Measurements from ENCODE around the gene VARS1. TPM values are rescaled to one million over a fixed set of nuclear protein-coding genes. Genes with fewer than 3 reads are reported as not detected.
A peak's percentile ranks its signal among the peaks of the same experiment; 100 is the strongest.

VARS1 gene
- total and polyA plus RNA-seq, 2 of the 8 experiments (the other 6 are each of a cell fraction or from before 2014, with no cell fraction given), result 53.5 to 162 TPM

DNA sequence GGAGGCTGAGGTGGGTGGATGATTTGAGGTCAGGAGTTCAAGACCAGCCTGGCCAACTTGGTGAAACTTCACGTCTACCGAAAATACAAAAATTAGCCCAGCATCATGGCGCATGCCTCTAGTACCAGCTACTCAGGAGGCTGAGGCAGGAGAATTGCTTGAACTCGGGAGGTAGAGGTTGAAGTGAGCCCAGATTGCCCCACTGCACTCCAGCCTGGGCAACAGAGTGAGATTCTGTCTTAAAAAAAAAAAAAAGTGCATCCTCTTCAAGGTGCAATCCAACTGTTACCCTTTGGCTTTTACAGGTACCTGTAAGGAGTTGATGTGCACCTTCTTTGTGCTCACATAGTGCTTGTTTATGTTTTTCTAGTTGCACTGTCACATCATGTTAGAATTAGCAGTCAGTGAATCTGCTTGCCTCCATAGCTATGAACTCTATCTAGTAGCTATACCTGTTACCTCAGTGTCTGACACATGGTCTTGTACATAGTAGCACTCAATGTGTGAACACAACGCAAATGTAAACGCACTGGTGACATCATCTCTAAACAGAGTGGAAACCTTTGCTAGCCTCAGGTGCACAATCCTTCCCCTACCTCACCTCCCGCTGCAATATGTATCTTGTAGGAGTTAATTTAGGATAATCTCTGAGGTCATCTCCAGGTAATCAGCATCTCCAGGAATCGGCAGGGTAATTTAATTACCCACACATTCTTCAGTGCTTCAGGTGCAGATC is 46.1 kb downstream of the VARS1 start (continued):
- TF ChIP-seq RNF2 (IDR thresholded peaks at IDR 0.05; ENCODE audit: borderline replicate concordance, low read depth, low read length, missing control alignments, poor library complexity, severe bottlenecking) (no peak), RFX5 (IDR thresholded peaks at IDR 0.05; ENCODE audit: borderline replicate concordance, low read depth, low read length) (no peak), CEBPB (IDR thresholded peaks at IDR 0.05; ENCODE audit: low read depth, low read length) (no peak)
- TF ChIP-seq, protein P1, sequence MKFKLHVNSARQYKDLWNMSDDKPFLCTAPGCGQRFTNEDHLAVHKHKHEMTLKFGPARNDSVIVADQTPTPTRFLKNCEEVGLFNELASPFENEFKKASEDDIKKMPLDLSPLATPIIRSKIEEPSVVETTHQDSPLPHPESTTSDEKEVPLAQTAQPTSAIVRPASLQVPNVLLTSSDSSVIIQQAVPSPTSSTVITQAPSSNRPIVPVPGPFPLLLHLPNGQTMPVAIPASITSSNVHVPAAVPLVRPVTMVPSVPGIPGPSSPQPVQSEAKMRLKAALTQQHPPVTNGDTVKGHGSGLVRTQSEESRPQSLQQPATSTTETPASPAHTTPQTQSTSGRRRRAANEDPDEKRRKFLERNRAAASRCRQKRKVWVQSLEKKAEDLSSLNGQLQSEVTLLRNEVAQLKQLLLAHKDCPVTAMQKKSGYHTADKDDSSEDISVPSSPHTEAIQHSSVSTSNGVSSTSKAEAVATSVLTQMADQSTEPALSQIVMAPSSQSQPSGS (IDR thresholded peaks at IDR 0.05; ENCODE audit: low read length), result no peak

Small RNAs within 50 kb of the gene (small RNA-seq; reads per million reads assigned to genes)
- gene MSH5-SAPCD1 (ENCODE audit: insufficient read depth), result not detected
- gene RF00019 (ENCODE audit: insufficient read depth), result not detected
- not detected for gene RNU6-850P (ENCODE audit: insufficient read depth)
- gene SAPCD1 (ENCODE audit: insufficient read depth), result not detected
- 11,909 reads per million, percentile 100 among the genes with 10 or more reads in this experiment for gene SNORD48 (ENCODE audit: insufficient read depth)
- not detected for gene SNORD52 (ENCODE audit: insufficient read depth)

Other genes starting within 250 kb of the VARS1 start
Only the 30 nearest of the 42 such genes appear.
- 300 and 303 TPM in 2 replicates for gene PRRC2A, start 175.0 kb downstream of the VARS1 start, total RNA-seq (2021; fragmentation: NEBNext Ultra II Directional; extraction: Animal tissue kit (Norgen Biotek cat#: 25700))
- 118 and 203 TPM in 2 replicates for gene PRRC2A, start 175.0 kb downstream of the VARS1 start, polyA plus RNA-seq (2011; rRNA removed)
- gene BAG6, start 143.1 kb downstream of the VARS1 start, total RNA-seq (2021; fragmentation: NEBNext Ultra II Directional; extraction: Animal tissue kit (Norgen Biotek cat#: 25700)), result 325 and 354 TPM in 2 replicates
- 199 and 291 TPM in 2 replicates for gene BAG6, start 143.1 kb downstream of the VARS1 start, polyA plus RNA-seq (2011; rRNA removed)
- 3.4 and 3.8 TPM in 2 replicates for gene APOM, start 139.9 kb downstream of the VARS1 start, total RNA-seq (2021; fragmentation: NEBNext Ultra II Directional; extraction: Animal tissue kit (Norgen Biotek cat#: 25700))
- gene APOM, start 139.9 kb downstream of the VARS1 start, polyA plus RNA-seq (2011; rRNA removed), result 9.2 and 12.0 TPM in 2 replicates
- gene C6orf47, start 135.0 kb downstream of the VARS1 start, total RNA-seq (2021; fragmentation: NEBNext Ultra II Directional; extraction: Animal tissue kit (Norgen Biotek cat#: 25700)), result 14.6 and 15.6 TPM in 2 replicates
- gene C6orf47, start 135.0 kb downstream of the VARS1 start, polyA plus RNA-seq (2011; rRNA removed), result 4.7 and 7.2 TPM in 2 replicates
- 24.5 and 26.9 TPM in 2 replicates for gene GPANK1, start 130.8 kb downstream of the VARS1 start, total RNA-seq (2021; fragmentation: NEBNext Ultra II Directional; extraction: Animal tissue kit (Norgen Biotek cat#: 25700))
- 30.2 and 33.2 TPM in 2 replicates for gene GPANK1, start 130.8 kb downstream of the VARS1 start, polyA plus RNA-seq (2011; rRNA removed)
- gene CSNK2B, start 129.7 kb downstream of the VARS1 start, total RNA-seq (2021; fragmentation: NEBNext Ultra II Directional; extraction: Animal tissue kit (Norgen Biotek cat#: 25700)), result 192 and 208 TPM in 2 replicates
- 147 and 169 TPM in 2 replicates for gene CSNK2B, start 129.7 kb downstream of the VARS1 start, polyA plus RNA-seq (2011; rRNA removed)
- 12.1 and 12.6 TPM in 2 replicates for gene LY6G5B, start 125.8 kb downstream of the VARS1 start, total RNA-seq (2021; fragmentation: NEBNext Ultra II Directional; extraction: Animal tissue kit (Norgen Biotek cat#: 25700))
- 9.5 and 10.6 TPM in 2 replicates for gene LY6G5B, start 125.8 kb downstream of the VARS1 start, polyA plus RNA-seq (2011; rRNA removed)
- gene LY6G5C, start 114.7 kb downstream of the VARS1 start, total RNA-seq (2021; fragmentation: NEBNext Ultra II Directional; extraction: Animal tissue kit (Norgen Biotek cat#: 25700)), result 1.1 and 1.2 TPM in 2 replicates
- 1.8 and 2.1 TPM in 2 replicates for gene LY6G5C, start 114.7 kb downstream of the VARS1 start, polyA plus RNA-seq (2011; rRNA removed)
- gene ABHD16A, start 92.4 kb downstream of the VARS1 start, total RNA-seq (2021; fragmentation: NEBNext Ultra II Directional; extraction: Animal tissue kit (Norgen Biotek cat#: 25700)), result 29.3 and 32.9 TPM in 2 replicates
- 40.2 and 49.6 TPM in 2 replicates for gene ABHD16A, start 92.4 kb downstream of the VARS1 start, polyA plus RNA-seq (2011; rRNA removed)
- not detected in 2 replicates for gene LY6G6F, start 88.9 kb downstream of the VARS1 start, total RNA-seq (2021; fragmentation: NEBNext Ultra II Directional; extraction: Animal tissue kit (Norgen Biotek cat#: 25700))
- not detected in 2 replicates for gene LY6G6F, start 88.9 kb downstream of the VARS1 start, polyA plus RNA-seq (2011; rRNA removed)
- gene LY6G6D, start 80.4 kb downstream of the VARS1 start, total RNA-seq (2021; fragmentation: NEBNext Ultra II Directional; extraction: Animal tissue kit (Norgen Biotek cat#: 25700)), result not detected in 2 replicates
- gene LY6G6D, start 80.4 kb downstream of the VARS1 start, polyA plus RNA-seq (2011; rRNA removed), result 0.74 and 1.8 TPM in 2 replicates
- gene LY6G6C, start 74.0 kb downstream of the VARS1 start, total RNA-seq (2021; fragmentation: NEBNext Ultra II Directional; extraction: Animal tissue kit (Norgen Biotek cat#: 25700)), result 0.33 TPM in 1 of 2 replicates, not detected in the other
- gene LY6G6C, start 74.0 kb downstream of the VARS1 start, polyA plus RNA-seq (2011; rRNA removed), result 0.23 and 0.49 TPM in 2 replicates
- not detected in 2 replicates for gene MPIG6B, start 72.4 kb downstream of the VARS1 start, total RNA-seq (2021; fragmentation: NEBNext Ultra II Directional; extraction: Animal tissue kit (Norgen Biotek cat#: 25700))
- 0.18 and 0.33 TPM in 2 replicates for gene MPIG6B, start 72.4 kb downstream of the VARS1 start, polyA plus RNA-seq (2011; rRNA removed)
- gene DDAH2, start 66.5 kb downstream of the VARS1 start, total RNA-seq (2021; fragmentation: NEBNext Ultra II Directional; extraction: Animal tissue kit (Norgen Biotek cat#: 25700)), result 53.3 and 55.5 TPM in 2 replicates
- 73.5 and 104 TPM in 2 replicates for gene DDAH2, start 66.5 kb downstream of the VARS1 start, polyA plus RNA-seq (2011; rRNA removed)
- gene CLIC1, start 59.2 kb downstream of the VARS1 start, total RNA-seq (2021; fragmentation: NEBNext Ultra II Directional; extraction: Animal tissue kit (Norgen Biotek cat#: 25700)), result 250 and 259 TPM in 2 replicates
- 236 and 277 TPM in 2 replicates for gene CLIC1, start 59.2 kb downstream of the VARS1 start, polyA plus RNA-seq (2011; rRNA removed)
- 21.3 and 25.3 TPM in 2 replicates for gene MSH5, start 55.7 kb downstream of the VARS1 start, total RNA-seq (2021; fragmentation: NEBNext Ultra II Directional; extraction: Animal tissue kit (Norgen Biotek cat#: 25700))
- 26.5 and 34.5 TPM in 2 replicates for gene MSH5, start 55.7 kb downstream of the VARS1 start, polyA plus RNA-seq (2011; rRNA removed)
- gene SAPCD1, start 33.1 kb downstream of the VARS1 start, total RNA-seq (2021; fragmentation: NEBNext Ultra II Directional; extraction: Animal tissue kit (Norgen Biotek cat#: 25700)), result 3.4 and 5.9 TPM in 2 replicates
- 3.1 and 4.4 TPM in 2 replicates for gene SAPCD1, start 33.1 kb downstream of the VARS1 start, polyA plus RNA-seq (2011; rRNA removed)
- gene VWA7, start 18.4 kb downstream of the VARS1 start, total RNA-seq (2021; fragmentation: NEBNext Ultra II Directional; extraction: Animal tissue kit (Norgen Biotek cat#: 25700)), result 1.5 and 2.1 TPM in 2 replicates
- 0.82 and 1.1 TPM in 2 replicates for gene VWA7, start 18.4 kb downstream of the VARS1 start, polyA plus RNA-seq (2011; rRNA removed)
- 127 and 132 TPM in 2 replicates for gene LSM2, start 11.2 kb upstream of the VARS1 start, total RNA-seq (2021; fragmentation: NEBNext Ultra II Directional; extraction: Animal tissue kit (Norgen Biotek cat#: 25700))
- gene LSM2, start 11.2 kb upstream of the VARS1 start, polyA plus RNA-seq (2011; rRNA removed), result 168 and 173 TPM in 2 replicates
- gene HSPA1L, start 19.5 kb upstream of the VARS1 start, total RNA-seq (2021; fragmentation: NEBNext Ultra II Directional; extraction: Animal tissue kit (Norgen Biotek cat#: 25700)), result 1.6 and 1.9 TPM in 2 replicates
- 0.78 and 1.00 TPM in 2 replicates for gene HSPA1L, start 19.5 kb upstream of the VARS1 start, polyA plus RNA-seq (2011; rRNA removed)
- 54.0 and 59.9 TPM in 2 replicates for gene HSPA1A, start 19.8 kb upstream of the VARS1 start, total RNA-seq (2021; fragmentation: NEBNext Ultra II Directional; extraction: Animal tissue kit (Norgen Biotek cat#: 25700))
- 40.7 and 50.2 TPM in 2 replicates for gene HSPA1A, start 19.8 kb upstream of the VARS1 start, polyA plus RNA-seq (2011; rRNA removed)
- gene HSPA1B, start 32.0 kb upstream of the VARS1 start, total RNA-seq (2021; fragmentation: NEBNext Ultra II Directional; extraction: Animal tissue kit (Norgen Biotek cat#: 25700)), result 76.6 and 89.3 TPM in 2 replicates
- 36.6 and 43.8 TPM in 2 replicates for gene HSPA1B, start 32.0 kb upstream of the VARS1 start, polyA plus RNA-seq (2011; rRNA removed)
- gene NEU1, start 67.1 kb upstream of the VARS1 start, total RNA-seq (2021; fragmentation: NEBNext Ultra II Directional; extraction: Animal tissue kit (Norgen Biotek cat#: 25700)), result 41.2 and 43.4 TPM in 2 replicates
- gene NEU1, start 67.1 kb upstream of the VARS1 start, polyA plus RNA-seq (2011; rRNA removed), result 65.6 and 72.1 TPM in 2 replicates
- gene SLC44A4, start 83.2 kb upstream of the VARS1 start, total RNA-seq (2021; fragmentation: NEBNext Ultra II Directional; extraction: Animal tissue kit (Norgen Biotek cat#: 25700)), result 2.5 and 4.8 TPM in 2 replicates
- gene SLC44A4, start 83.2 kb upstream of the VARS1 start, polyA plus RNA-seq (2011; rRNA removed), result 7.0 and 7.1 TPM in 2 replicates
- gene EHMT2, start 101.9 kb upstream of the VARS1 start, total RNA-seq (2021; fragmentation: NEBNext Ultra II Directional; extraction: Animal tissue kit (Norgen Biotek cat#: 25700)), result 177 and 183 TPM in 2 replicates
- 125 and 187 TPM in 2 replicates for gene EHMT2, start 101.9 kb upstream of the VARS1 start, polyA plus RNA-seq (2011; rRNA removed)
- 40.8 and 42.1 TPM in 2 replicates for gene ZBTB12, start 106.3 kb upstream of the VARS1 start, total RNA-seq (2021; fragmentation: NEBNext Ultra II Directional; extraction: Animal tissue kit (Norgen Biotek cat#: 25700))
- 20.7 and 32.4 TPM in 2 replicates for gene ZBTB12, start 106.3 kb upstream of the VARS1 start, polyA plus RNA-seq (2011; rRNA removed)
- gene C2, start 132.0 kb upstream of the VARS1 start, total RNA-seq (2021; fragmentation: NEBNext Ultra II Directional; extraction: Animal tissue kit (Norgen Biotek cat#: 25700)), result 0.26 and 0.61 TPM in 2 replicates
- gene C2, start 132.0 kb upstream of the VARS1 start, polyA plus RNA-seq (2011; rRNA removed), result 0.38 and 1.0 TPM in 2 replicates
- not detected in 2 replicates for gene CFB, start 150.3 kb upstream of the VARS1 start, total RNA-seq (2021; fragmentation: NEBNext Ultra II Directional; extraction: Animal tissue kit (Norgen Biotek cat#: 25700))
- 0.09 and 0.20 TPM in 2 replicates for gene CFB, start 150.3 kb upstream of the VARS1 start, polyA plus RNA-seq (2011; rRNA removed)
- 71.1 and 71.5 TPM in 2 replicates for gene NELFE, start 163.2 kb upstream of the VARS1 start, total RNA-seq (2021; fragmentation: NEBNext Ultra II Directional; extraction: Animal tissue kit (Norgen Biotek cat#: 25700))
- 49.2 and 52.3 TPM in 2 replicates for gene NELFE, start 163.2 kb upstream of the VARS1 start, polyA plus RNA-seq (2011; rRNA removed)
- gene SKIC2, start 163.4 kb upstream of the VARS1 start, total RNA-seq (2021; fragmentation: NEBNext Ultra II Directional; extraction: Animal tissue kit (Norgen Biotek cat#: 25700)), result 59.7 and 68.5 TPM in 2 replicates
- 42.1 and 70.5 TPM in 2 replicates for gene SKIC2, start 163.4 kb upstream of the VARS1 start, polyA plus RNA-seq (2011; rRNA removed)